ENCODE results near the gene DIAPH3. TPM values are rescaled to one million over a fixed set of nuclear protein-coding genes. Genes with fewer than 3 reads are reported as not detected.
A peak's percentile ranks its signal among the peaks of the same experiment; 100 is the strongest.

DIAPH3 gene
- total RNA-seq, 4 donors from 2014 or later: 0.20 to 0.30 TPM; not detected in 2

GRCh38 chr13:59915252-59915651 is 248.5 kb downstream of the DIAPH3 start:
- no peak overlapping the region for H3K27ac ChIP-seq
- DNase-seq (ENCODE audit: low spot score in 2 of 2): no peak
- TF ChIP-seq CTCF (IDR thresholded peaks at IDR 0.05) (no peak), EP300 (IDR thresholded peaks at IDR 0.05) (no peak), POLR2A (IDR thresholded peaks at IDR 0.05) (no peak)
- H3K27me3 ChIP-seq: no peaks in the 10 kb centered on the region
- no peak overlapping the region for H3K4me3 ChIP-seq
- no peaks in the 10 kb centered on the region for H3K36me3 ChIP-seq
- WGBS, 2 donors: 93 to 94% methylated on average over 3 of the region's 3 CpGs
- H3K9me3 ChIP-seq: no peaks in the 10 kb centered on the region
- H3K4me1 ChIP-seq: no peaks in the 10 kb centered on the region

GRCh38 chr13:59914556-59914955 is 249.2 kb downstream of the DIAPH3 start:
- Histone ChIP-seq H3K27ac (no peak overlapping the region), H3K4me3 (no peak overlapping the region), H3K27me3 (no peaks in the 10 kb centered on the region), H3K36me3 (no peaks in the 10 kb centered on the region), H3K4me1 (no peaks in the 10 kb centered on the region), H3K9me3 (no peaks in the 10 kb centered on the region)
- no peak for DNase-seq (ENCODE audit: low spot score in 2 of 2)
- no peak for TF ChIP-seq POLR2A (IDR thresholded peaks at IDR 0.05)
- WGBS, 2 donors: 87 to 89% methylated on average over 2 of the region's 2 CpGs

- H3K36me3 ChIP-seq: no peaks in the 10 kb centered on the region
- no peak overlapping the region for H3K27ac ChIP-seq
- H3K4me3 ChIP-seq: no peak overlapping the region
- H3K9me3 ChIP-seq: no peaks in the 10 kb centered on the region
- DNase-seq (ENCODE audit: low spot score in 2 of 2): no peak
- H3K4me1 ChIP-seq: no peaks in the 10 kb centered on the region
- no peaks in the 10 kb centered on the region for H3K27me3 ChIP-seq
- no peak for TF ChIP-seq POLR2A (IDR thresholded peaks at IDR 0.05)
- TF ChIP-seq EP300 (IDR thresholded peaks at IDR 0.05): no peak
- TF ChIP-seq CTCF (IDR thresholded peaks at IDR 0.05): peak in 4 of 5 experiments; percentile 17 to 54 (median 29)
- WGBS, 2 donors: 43 to 45% methylated on average over 7 of the region's 7 CpGs
Observed at GRCh38 chr13:59906413-59907049, 257.2 kb downstream of the DIAPH3 start.

- no peak overlapping the region for H3K4me3 ChIP-seq
- no peak overlapping the region for H3K27ac ChIP-seq
- H3K4me1 ChIP-seq: no peaks in the 10 kb centered on the region
- no peaks in the 10 kb centered on the region for H3K27me3 ChIP-seq
- no peak for DNase-seq (ENCODE audit: low spot score in 2 of 2)
- no peaks in the 10 kb centered on the region for H3K9me3 ChIP-seq
- H3K36me3 ChIP-seq: no peaks in the 10 kb centered on the region
- TF ChIP-seq POLR2A (IDR thresholded peaks at IDR 0.05): no peak
- no peak for TF ChIP-seq EP300 (IDR thresholded peaks at IDR 0.05)
- TF ChIP-seq CTCF (IDR thresholded peaks at IDR 0.05): no peak
- 94 to 95% methylated on average over 3 of the region's 3 CpGs for WGBS, 2 donors
Observed at GRCh38 chr13:59901191-59901590, 262.5 kb downstream of the DIAPH3 start.

- TF ChIP-seq CTCF (IDR thresholded peaks at IDR 0.05) (no peak), POLR2A (IDR thresholded peaks at IDR 0.05) (no peak), EP300 (IDR thresholded peaks at IDR 0.05) (no peak)
- Histone ChIP-seq H3K4me1 (no peaks in the 10 kb centered on the region), H3K27ac (no peak overlapping the region), H3K4me3 (no peak overlapping the region), H3K27me3 (no peaks in the 10 kb centered on the region), H3K9me3 (no peaks in the 10 kb centered on the region), H3K36me3 (no peaks in the 10 kb centered on the region)
- no peak for DNase-seq (ENCODE audit: low spot score in 2 of 2)
- 84 to 96% methylated on average over 2 of the region's 2 CpGs for WGBS, 2 donors
Observed at GRCh38 chr13:59898066-59898465, 265.7 kb downstream of the DIAPH3 start.
